WTC11 (cell line): ENCODE results near the gene FAS. TPM values are rescaled to one million over a fixed set of nuclear protein-coding genes. Genes with fewer than 3 reads are reported as not detected.

ENCODE experiments used
- ATAC-seq: fragments of 200-7000 bp; cut with Tn5 transposase; 2 replicates; pipeline ENCODE4 v1.10.0; 2021; ENCODE audit warnings: mild to moderate bottlenecking, moderate library complexity
- CTCF ChIA-PET: fragments of 300-600 bp; sonication (Branson Sonifier 250); formaldehyde crosslinking; loops from one replicate; lab custom pipeline; 2021; ENCODE audit warnings: antibody characterized with exemption; lab: Charles Lee
- POLR2A ChIA-PET: fragments of 350-600 bp; sonication (Branson Sonifier 250); formaldehyde crosslinking; loops from one replicate; lab custom pipeline; 2021; ENCODE audit warnings: antibody characterized with exemption; lab: Charles Lee
- DNase-seq: peaks from one replicate; pipeline ENCODE4 v3.0.0; 2021; ENCODE audit warnings: low spot score
- H3K27ac Mint-ChIP-seq: 2 replicates; pipeline ENCODE4 v1.8.0; 2021; ENCODE audit warnings: mixed read lengths
- H3K27me3 Mint-ChIP-seq: 2 replicates; pipeline ENCODE4 v1.8.0; 2021; ENCODE audit warnings: low read depth, mild to moderate bottlenecking, moderate library complexity, mixed read lengths
- H3K36me3 Mint-ChIP-seq: 2 replicates; pipeline ENCODE4 v1.8.0; 2021; ENCODE audit warnings: mixed read lengths
- H3K4me1 Mint-ChIP-seq: 2 replicates; pipeline ENCODE4 v1.8.0; 2022; ENCODE audit warnings: mixed read lengths
- H3K4me3 Mint-ChIP-seq: 2 replicates; pipeline ENCODE4 v1.8.0; 2021; ENCODE audit warnings: mild to moderate bottlenecking, moderate library complexity, mixed read lengths
- H3K9me3 Mint-ChIP-seq: 2 replicates; pipeline ENCODE4 v1.8.0; 2021; ENCODE audit warnings: mixed read lengths
- ATF2 ChIP-seq: sonication (generic); formaldehyde crosslinking; IDR thresholded peaks from 2 replicates; pipeline ENCODE4 v1.8.1; 2022; ENCODE audit warnings: low read depth, missing genetic modification reagents, borderline replicate concordance
- CBFB ChIP-seq: sonication (generic); formaldehyde crosslinking; IDR thresholded peaks from 2 replicates; pipeline ENCODE4 v1.8.1; 2022; ENCODE audit warnings: mild to moderate bottlenecking, low read depth, missing genetic modification reagents
- CTCF ChIP-seq: fragments of 200-600 bp; IDR thresholded peaks from 2 replicates; pipeline ENCODE4 v1.8.0; 2022; ENCODE audit warnings: antibody characterized with exemption
- E2F4 ChIP-seq: sonication (generic); formaldehyde crosslinking; IDR thresholded peaks from 2 replicates; pipeline ENCODE4 v1.8.1; 2022; ENCODE audit warnings: low read depth, mild to moderate bottlenecking, moderate library complexity, missing genetic modification reagents, borderline replicate concordance
- ETV6 ChIP-seq: sonication (generic); formaldehyde crosslinking; IDR thresholded peaks from 2 replicates; pipeline ENCODE4 v1.8.1; 2022; ENCODE audit warnings: mild to moderate bottlenecking, missing genetic modification reagents
- FOXK1 ChIP-seq: sonication (generic); formaldehyde crosslinking; IDR thresholded peaks from 2 replicates; pipeline ENCODE4 v1.8.0; 2022; ENCODE audit warnings: mild to moderate bottlenecking, moderate library complexity, missing genetic modification reagents
- FOXP4 ChIP-seq: sonication (generic); formaldehyde crosslinking; IDR thresholded peaks from 2 replicates; pipeline ENCODE4 v1.8.0; 2022; ENCODE audit warnings: mild to moderate bottlenecking, missing genetic modification reagents
- HMGXB4 ChIP-seq: sonication (generic); formaldehyde crosslinking; IDR thresholded peaks from 2 replicates; pipeline ENCODE4 v1.8.1; 2023; ENCODE audit warnings: mild to moderate bottlenecking, moderate library complexity, missing genetic modification reagents
- JAZF1 ChIP-seq: fragments of 250-450 bp; sonication (Bioruptor Pico); IDR thresholded peaks from 2 replicates; pipeline ENCODE4 v1.9.0; 2021; ENCODE audit warnings: moderate library complexity, mild to moderate bottlenecking, inconsistent platforms
- KAT7 ChIP-seq: sonication (generic); formaldehyde crosslinking; IDR thresholded peaks from 2 replicates; pipeline ENCODE4 v1.8.1; 2023; ENCODE audit warnings: missing genetic modification reagents, mild to moderate bottlenecking, borderline replicate concordance
- SMAD3 ChIP-seq: sonication (generic); formaldehyde crosslinking; IDR thresholded peaks from 2 replicates; pipeline ENCODE4 v1.8.0; 2022; ENCODE audit warnings: missing genetic modification reagents, mild to moderate bottlenecking, borderline replicate concordance
- SMAD4 ChIP-seq: sonication (generic); formaldehyde crosslinking; IDR thresholded peaks from 2 replicates; pipeline ENCODE4 v1.8.0; 2022; ENCODE audit warnings: mild to moderate bottlenecking, missing genetic modification reagents
- SOX15 ChIP-seq: fragments of 250-450 bp; sonication (Bioruptor Pico); IDR thresholded peaks from 2 replicates; pipeline ENCODE4 v1.9.0; 2021; ENCODE audit warnings: mild to moderate bottlenecking
- TP53 ChIP-seq: sonication (generic); formaldehyde crosslinking; IDR thresholded peaks from 2 replicates; pipeline ENCODE4 v1.8.1; 2023; ENCODE audit warnings: mild to moderate bottlenecking, missing genetic modification reagents
- ZBTB21 ChIP-seq: sonication (generic); formaldehyde crosslinking; IDR thresholded peaks from 2 replicates; pipeline ENCODE4 v1.8.1; 2023; ENCODE audit warnings: mild to moderate bottlenecking, missing genetic modification reagents, borderline replicate concordance
- ZMAT4 ChIP-seq: fragments of 250-450 bp; sonication (Bioruptor Pico); IDR thresholded peaks from 2 replicates; pipeline ENCODE4 v1.9.0; 2021; ENCODE audit warnings: mild to moderate bottlenecking
- ZNF121 ChIP-seq: sonication (generic); formaldehyde crosslinking; IDR thresholded peaks from 2 replicates; pipeline ENCODE4 v1.8.0; 2023; ENCODE audit warnings: missing genetic modification reagents
- ZNF219 ChIP-seq: sonication (generic); formaldehyde crosslinking; IDR thresholded peaks from 2 replicates; pipeline ENCODE4 v1.8.0; 2023; ENCODE audit warnings: missing genetic modification reagents, mild to moderate bottlenecking, borderline replicate concordance
- ZNF532 ChIP-seq: fragments of 250-450 bp; sonication (Bioruptor Pico); IDR thresholded peaks from 2 replicates; pipeline ENCODE4 v1.9.0; 2021; ENCODE audit warnings: mild to moderate bottlenecking, borderline replicate concordance
- total RNA-seq: library from RNA; stranded (reverse); gene quantifications from 3 replicates; pipeline ENCODE4 v1.2.3, GENCODE V29; 2021

FAS gene
- total RNA-seq, 1 experiment from 2014 or later, result 4.1 TPM

- Mint-ChIP-seq H3K27ac (no peak overlapping the region), H3K36me3 (no peaks in the 10 kb centered on the region), H3K4me3 (no peak overlapping the region), H3K27me3 (peaks cover 30% of the 10 kb centered on the region), H3K4me1 (peaks cover 15% of the 10 kb centered on the region), H3K9me3 (no peaks in the 10 kb centered on the region)
- no peak for ATAC-seq
- no peak for TF ChIP-seq SMAD4 (CRISPR knock-in tag)
- no peak for TF ChIP-seq HMGXB4
- TF ChIP-seq TP53 (CRISPR knock-in tag), result no peak
- no peak for TF ChIP-seq JAZF1 (CRISPR knock-in tag)
- TF ChIP-seq ZNF219 (CRISPR knock-in tag), result no peak
- no peak for TF ChIP-seq SOX15 (CRISPR knock-in tag)
- no peak for TF ChIP-seq ZNF121 (CRISPR knock-in tag)
- no peak for TF ChIP-seq SMAD3 (CRISPR knock-in tag)
- no peak for TF ChIP-seq ATF2 (CRISPR knock-in tag)
- no peak for TF ChIP-seq ZBTB21
- TF ChIP-seq ZMAT4 (CRISPR knock-in tag), result no peak
- TF ChIP-seq KAT7 (CRISPR knock-in tag), result no peak
- TF ChIP-seq FOXP4 (CRISPR knock-in tag), result no peak
- TF ChIP-seq E2F4, result no peak
- TF ChIP-seq ETV6 (CRISPR knock-in tag), result no peak
- no peak for TF ChIP-seq CBFB (CRISPR knock-in tag)
- TF ChIP-seq CTCF, result no peak; the same call in 1 of the 2 replicates
- TF ChIP-seq FOXK1, result no peak
- TF ChIP-seq ZNF532 (CRISPR knock-in tag), result no peak
- TF ChIP-seq, all 79 proteins: peak for 0
- no peak for DNase-seq
- ChIA-PET CTCF (interaction anchor here (0.5 to 1.3 kb wide), 18 partner anchors 10 to 259 kb away, joined by 3 to 13 read pairs (median 3); partner anchors contain the start of gene CH25H), POLR2A (interaction anchor here (0.6 kb wide), 1 partner anchor 418 kb away, joined by 3 read pairs; no protein-coding TSS in a partner anchor)
Measured at GRCh38 chr10:88986549-88987242, 3.9 kb upstream of the FAS start.
